ENCODE results near the gene NTRK3.

GRCh38 chr15:87981969-87982368, 274.6 kb downstream of the NTRK3 start:
- TF ChIP-seq CTCF (conservative IDR thresholded peaks at IDR 0.05 in 1 of 2, IDR thresholded peaks at IDR 0.05 in 1 of 2; ENCODE audit: extremely low read depth in 1 of 2, insufficient read depth in 1 of 2, low read depth in 1 of 2, low read length in 2 of 2) (no peak), EZH2 (IDR thresholded peaks at IDR 0.05; ENCODE audit: borderline replicate concordance, low read length) (no peak)
